ENCODE results near the gene CCDC138. TPM values are rescaled to one million over a fixed set of nuclear protein-coding genes. Genes with fewer than 3 reads are reported as not detected.

The CCDC138 gene
- total and polyA plus RNA-seq, 8 donors, result 3.8 to 22.6 (median 18.8) TPM

GRCh38 chr2:108907822-108908712 is 121.5 kb downstream of the CCDC138 start:
- no peak overlapping the region for H3K4me3 ChIP-seq
- H3K36me3 ChIP-seq, result no peaks in the 10 kb centered on the region
- no peaks in the 10 kb centered on the region for H3K9me3 ChIP-seq
- no peak for ATAC-seq
- H3K27ac ChIP-seq, result no peak overlapping the region
- H3K4me1 ChIP-seq, result no peaks in the 10 kb centered on the region
- no peak for TF ChIP-seq CTCF (IDR thresholded peaks at IDR 0.05)
- intact Hi-C loops (cut with DNase I), result no loop called here
- H3K27me3 ChIP-seq, result no peaks in the 10 kb centered on the region
- no peak for DNase-seq

GRCh38 chr2:108908713-108909070 is 122.1 kb downstream of the CCDC138 start:
- DNase-seq, result no peak
- no peak for TF ChIP-seq CTCF (IDR thresholded peaks at IDR 0.05)
- H3K36me3 ChIP-seq, result no peaks in the 10 kb centered on the region
- H3K27me3 ChIP-seq, result no peaks in the 10 kb centered on the region
- no peaks in the 10 kb centered on the region for H3K4me1 ChIP-seq
- H3K9me3 ChIP-seq, result no peaks in the 10 kb centered on the region
- no peak overlapping the region for H3K27ac ChIP-seq
- intact Hi-C loops (cut with DNase I), result no loop called here
- no peak overlapping the region for H3K4me3 ChIP-seq
- ATAC-seq, result no peak

GRCh38 chr2:108909275-108909823 is 122.8 kb downstream of the CCDC138 start:
- Histone ChIP-seq H3K27ac (no peak overlapping the region), H3K4me3 (no peak overlapping the region), H3K9me3 (no peaks in the 10 kb centered on the region), H3K27me3 (no peaks in the 10 kb centered on the region), H3K36me3 (no peaks in the 10 kb centered on the region), H3K4me1 (no peaks in the 10 kb centered on the region)
- intact Hi-C loops (cut with DNase I), result no loop called here
- no peak for ATAC-seq
- no peak for DNase-seq
- TF ChIP-seq CTCF (IDR thresholded peaks at IDR 0.05), result no peak

- H3K9me3 ChIP-seq, result no peaks in the 10 kb centered on the region
- intact Hi-C loops (cut with DNase I), result no loop called here
- no peak overlapping the region for H3K4me3 ChIP-seq
- no peak for TF ChIP-seq CTCF (IDR thresholded peaks at IDR 0.05)
- H3K27ac ChIP-seq, result no peak overlapping the region
- H3K27me3 ChIP-seq, result no peaks in the 10 kb centered on the region
- DNase-seq, result no peak
- no peaks in the 10 kb centered on the region for H3K4me1 ChIP-seq
- no peak for ATAC-seq
- H3K36me3 ChIP-seq, result no peaks in the 10 kb centered on the region
Measured at GRCh38 chr2:108910011-108910431, 123.5 kb downstream of the CCDC138 start.

- DNase-seq (no peak), ATAC-seq (no peak)
- no peak for TF ChIP-seq CTCF (IDR thresholded peaks at IDR 0.05)
- Histone ChIP-seq H3K36me3 (no peaks in the 10 kb centered on the region), H3K9me3 (no peaks in the 10 kb centered on the region), H3K4me1 (no peaks in the 10 kb centered on the region), H3K4me3 (no peak overlapping the region), H3K27ac (no peak overlapping the region), H3K27me3 (no peaks in the 10 kb centered on the region)
- intact Hi-C loops (cut with DNase I), result no loop called here
Measured at GRCh38 chr2:108910541-108911396, 124.2 kb downstream of the CCDC138 start.
